AG04450 (cell line): Measurements from ENCODE around the gene TMBIM6. TPM values are rescaled to one million over a fixed set of nuclear protein-coding genes. Genes with fewer than 3 reads are reported as not detected.
A peak's percentile ranks its signal among the peaks of the same experiment; 100 is the strongest.

Experiments used
- CTCF ChIA-PET: fragments of 300-600, 350-600 bp; formaldehyde crosslinking; extraction: SDS; loops from one replicate; lab custom pipeline; 2022; ENCODE audit warnings: antibody characterized with exemption, inconsistent platforms; lab: Charles Lee
- POLR2A ChIA-PET: fragments of 350-600 bp; formaldehyde crosslinking; extraction: SDS; loops from one replicate; lab custom pipeline; 2021; ENCODE audit warnings: antibody characterized with exemption, inconsistent platforms; lab: Yijun Ruan, JAX
- DNase-seq: peaks from one replicate; pipeline ENCODE4 v3.0.0-alpha.2; 2011; ENCODE audit warnings: low read depth, low spot score
- H3K27ac ChIP-seq: one replicate; pipeline ENCODE4 v1.5.1; 2012; ENCODE audit warnings: low read depth, low read length, control low read depth
- H3K27me3 ChIP-seq: one replicate; pipeline ENCODE4 v1.6.0; 2012; ENCODE audit warnings: low read length; ENCODE audit not compliant: control insufficient read depth, insufficient read depth
- H3K4me3 ChIP-seq: 2 replicates; pipeline ENCODE4 v1.5.1; 2011; ENCODE audit warnings: mild to moderate bottlenecking, low read depth, low read length, control low read depth
- H3K9me3 ChIP-seq: 2 replicates; pipeline ENCODE4 v1.5.1; 2012; ENCODE audit warnings: low read length; ENCODE audit not compliant: control insufficient read depth, insufficient read depth
- polyA minus RNA-seq: library from RNA; depleted of rRNA, polyadenylated mRNA; stranded (reverse); fragments of >200 nt; gene quantifications from 2 replicates; pipeline ENCODE4 v1.2.3, GENCODE V29; 2011; rRNA and poly(A)+ RNA removed
- polyA plus RNA-seq: library from polyadenylated mRNA; depleted of rRNA; stranded (reverse); fragments of >200 nt; gene quantifications from 2 replicates; pipeline ENCODE4 v1.2.3, GENCODE V29; 2011; rRNA removed
- TF ChIP-seq, protein P1 (sequence below): IDR thresholded peaks from 2 replicates; pipeline ENCODE4 v1.5.1; 2011; ENCODE audit warnings: low read depth, low read length, control low read depth, inconsistent platforms

Gene TMBIM6, protein sequence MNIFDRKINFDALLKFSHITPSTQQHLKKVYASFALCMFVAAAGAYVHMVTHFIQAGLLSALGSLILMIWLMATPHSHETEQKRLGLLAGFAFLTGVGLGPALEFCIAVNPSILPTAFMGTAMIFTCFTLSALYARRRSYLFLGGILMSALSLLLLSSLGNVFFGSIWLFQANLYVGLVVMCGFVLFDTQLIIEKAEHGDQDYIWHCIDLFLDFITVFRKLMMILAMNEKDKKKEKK
- polyA plus RNA-seq (711 and 906 TPM in 2 replicates), polyA minus RNA-seq (268 and 289 TPM in 2 replicates)

DNA sequence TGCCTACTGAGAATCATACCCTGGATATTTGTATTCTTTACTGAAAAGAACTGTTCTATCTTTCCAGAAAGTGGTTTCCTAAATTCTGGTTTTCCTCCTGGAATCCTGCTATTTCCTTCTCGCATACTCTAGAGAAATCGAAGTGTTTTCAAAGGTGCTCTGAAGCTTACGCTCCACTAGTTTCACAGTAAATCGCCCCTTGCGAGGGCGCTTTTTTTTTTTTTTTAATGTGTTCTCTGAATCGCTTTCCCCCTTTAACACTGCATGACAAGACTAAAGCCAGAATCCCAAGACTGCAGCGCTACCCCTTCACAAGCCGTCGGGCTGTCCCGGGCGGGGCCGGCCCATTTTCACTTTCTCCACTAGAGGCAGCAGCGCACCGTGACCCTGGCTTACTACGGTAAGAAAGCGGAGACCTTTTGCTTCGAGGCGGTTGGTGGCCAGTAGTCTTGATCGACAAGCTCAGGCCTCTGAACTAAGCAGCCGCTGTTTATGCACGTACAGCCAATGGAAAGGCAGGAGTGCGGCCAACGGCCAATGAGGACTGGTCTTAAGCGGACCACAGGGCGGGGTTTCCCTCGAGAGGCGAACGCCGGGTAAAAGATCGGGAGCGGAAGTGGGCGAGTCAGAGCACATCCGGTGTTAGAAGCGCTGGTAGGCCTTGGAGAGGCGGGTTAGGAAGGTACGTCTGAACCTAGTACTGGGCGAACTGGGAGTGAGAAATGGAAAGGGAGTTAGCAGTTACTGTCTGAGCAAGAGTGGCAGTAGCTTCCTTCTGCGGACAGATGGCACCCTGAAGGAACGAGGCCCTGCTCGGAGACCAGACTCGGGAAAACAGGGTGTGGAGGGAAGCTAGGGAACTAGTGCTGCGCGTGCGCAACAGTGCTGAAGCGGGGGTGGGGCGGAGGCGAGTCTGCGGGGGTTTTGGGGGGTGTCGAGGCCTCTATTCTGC is at the start of gene TMBIM6:
TMBIM6 (plus strand) TSS at position 628 of the 952 bp plus-strand sequence. CDS start 10,937 bp downstream, outside the sequence.
- POLR2A ChIA-PET: interaction anchor here (0.5 to 1.7 kb wide), 40 partner anchors 11 to 519 kb away, joined by 3 to 17 read pairs (median 4); partner anchors contain the start of genes CERS5, FMNL3, NCKAP5L and PRPF40B
- peak; percentile 100 for DNase-seq
- Histone ChIP-seq H3K27me3 (no peaks in the 10 kb centered on the region), H3K4me3 (peak within 1 kb of the TSS; percentile 100), H3K9me3 (no peaks in the 10 kb centered on the region; the same call in 1 of the 2 replicates), H3K27ac (peak within 1 kb of the TSS; percentile 97)
- TF ChIP-seq, protein P1, sequence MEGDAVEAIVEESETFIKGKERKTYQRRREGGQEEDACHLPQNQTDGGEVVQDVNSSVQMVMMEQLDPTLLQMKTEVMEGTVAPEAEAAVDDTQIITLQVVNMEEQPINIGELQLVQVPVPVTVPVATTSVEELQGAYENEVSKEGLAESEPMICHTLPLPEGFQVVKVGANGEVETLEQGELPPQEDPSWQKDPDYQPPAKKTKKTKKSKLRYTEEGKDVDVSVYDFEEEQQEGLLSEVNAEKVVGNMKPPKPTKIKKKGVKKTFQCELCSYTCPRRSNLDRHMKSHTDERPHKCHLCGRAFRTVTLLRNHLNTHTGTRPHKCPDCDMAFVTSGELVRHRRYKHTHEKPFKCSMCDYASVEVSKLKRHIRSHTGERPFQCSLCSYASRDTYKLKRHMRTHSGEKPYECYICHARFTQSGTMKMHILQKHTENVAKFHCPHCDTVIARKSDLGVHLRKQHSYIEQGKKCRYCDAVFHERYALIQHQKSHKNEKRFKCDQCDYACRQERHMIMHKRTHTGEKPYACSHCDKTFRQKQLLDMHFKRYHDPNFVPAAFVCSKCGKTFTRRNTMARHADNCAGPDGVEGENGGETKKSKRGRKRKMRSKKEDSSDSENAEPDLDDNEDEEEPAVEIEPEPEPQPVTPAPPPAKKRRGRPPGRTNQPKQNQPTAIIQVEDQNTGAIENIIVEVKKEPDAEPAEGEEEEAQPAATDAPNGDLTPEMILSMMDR: peak; percentile 96
- CTCF ChIA-PET: interaction anchor here (0.5 to 2.3 kb wide), 56 partner anchors 8 to 731 kb away, joined by 3 to 22 read pairs (median 4); partner anchors contain the start of genes NCKAP5L and PRPF40B

DNA sequence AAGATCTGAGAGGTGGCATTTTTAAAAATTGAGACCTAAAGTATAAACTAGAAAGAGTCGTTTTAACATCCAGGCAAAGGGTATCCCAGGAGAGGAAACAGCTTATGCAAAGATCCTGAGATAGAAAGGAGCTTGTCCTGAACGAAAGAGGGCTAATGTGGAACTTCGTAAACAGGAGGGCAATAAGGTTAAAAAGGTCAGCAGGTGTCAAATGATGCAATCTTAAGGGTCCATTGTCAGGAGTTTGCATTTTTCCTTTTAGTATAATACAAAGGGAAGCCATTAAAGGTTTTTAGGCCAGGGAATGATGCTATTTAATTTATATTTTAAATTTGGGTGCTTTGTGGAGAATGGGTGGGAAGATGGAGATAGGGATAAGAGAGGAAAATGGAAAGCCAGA is 48.5 kb upstream of the TMBIM6 start:
- no peak overlapping the region for H3K4me3 ChIP-seq
- CTCF ChIA-PET: interaction anchor here (0.7 to 1.3 kb wide), 2 partner anchors 46 to 48 kb away, joined by 3 read pairs; partner anchors contain the start of gene TMBIM6
- DNase-seq: no peak
- no peaks in the 10 kb centered on the region for H3K27me3 ChIP-seq
- H3K9me3 ChIP-seq: no peaks in the 10 kb centered on the region
- TF ChIP-seq, protein P1: no peak
- no peak overlapping the region for H3K27ac ChIP-seq
- POLR2A ChIA-PET: interaction anchor here (0.7 kb wide), 1 partner anchor 65 kb away, joined by 4 read pairs; no protein-coding TSS in a partner anchor

DNA sequence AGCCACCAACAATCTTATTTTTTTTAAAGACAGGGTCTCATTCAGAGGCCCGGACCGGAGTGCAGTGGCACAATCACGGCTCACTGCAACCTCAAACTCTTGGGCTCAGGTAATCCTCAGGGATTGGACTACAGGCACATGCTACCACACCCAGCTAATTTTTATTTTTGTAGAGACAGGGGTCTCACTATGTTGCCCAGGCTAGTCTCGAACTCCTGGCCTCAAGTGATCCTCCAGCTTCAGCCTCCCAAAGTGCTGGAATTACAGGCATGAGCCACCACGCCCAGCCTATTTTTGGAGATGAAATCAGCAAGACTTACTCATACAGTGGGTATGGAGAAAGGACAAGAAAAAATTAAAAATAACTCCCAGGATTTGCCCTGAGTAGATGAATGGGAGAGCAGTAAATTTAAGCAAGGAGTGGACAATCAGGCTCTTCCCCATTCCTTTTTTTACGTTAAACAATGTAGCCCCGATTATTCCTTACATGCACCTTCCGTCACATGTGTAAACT is 47.4 kb upstream of the TMBIM6 start:
- POLR2A ChIA-PET: no interaction called here
- no peaks in the 10 kb centered on the region for H3K9me3 ChIP-seq
- CTCF ChIA-PET: no interaction called here
- no peaks in the 10 kb centered on the region for H3K27me3 ChIP-seq
- TF ChIP-seq, protein P1: no peak
- DNase-seq: no peak
- no peak overlapping the region for H3K27ac ChIP-seq
- H3K4me3 ChIP-seq: no peak overlapping the region

DNA sequence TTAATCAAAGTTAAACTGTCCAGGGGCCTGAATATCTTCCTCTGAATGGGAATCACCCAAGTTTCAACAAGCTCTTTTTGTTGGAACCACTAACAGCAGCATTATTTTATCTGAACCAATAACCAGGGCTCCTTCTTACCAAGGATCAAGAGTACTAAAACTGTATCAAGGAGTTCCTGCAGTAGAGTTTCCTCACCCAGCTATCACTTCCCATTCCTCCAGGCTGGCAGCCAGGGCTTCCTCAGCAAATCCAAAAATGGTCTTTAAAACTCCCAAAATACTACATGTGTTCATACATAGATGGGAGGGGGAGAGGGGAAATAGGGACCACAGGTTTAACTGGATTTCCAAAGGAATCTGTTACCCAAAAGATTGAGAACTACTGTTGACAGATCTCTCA is 44.6 kb upstream of the TMBIM6 start:
- H3K9me3 ChIP-seq: no peaks in the 10 kb centered on the region
- POLR2A ChIA-PET: no interaction called here
- TF ChIP-seq, protein P1: no peak
- H3K27me3 ChIP-seq: no peaks in the 10 kb centered on the region
- H3K27ac ChIP-seq: no peak overlapping the region
- CTCF ChIA-PET: interaction anchor here (0.7 to 1.8 kb wide), 3 partner anchors 12 to 607 kb away, joined by 5 to 11 read pairs (median 6); no protein-coding TSS in a partner anchor
- no peak overlapping the region for H3K4me3 ChIP-seq
- no peak for DNase-seq
